SK-N-SH treated with all-trans-retinoic acid at 6 μM for 48 hours (cell line): ENCODE results near the gene BLMH.

Experiments used
- ATAC-seq: fragments of 200-7000 bp; cut with Tn5 transposase; 3 replicates; pipeline ENCODE4 v1.9.1; 2020; ENCODE audit warnings: mild to moderate bottlenecking, moderate library complexity
- ARNTL ChIP-seq: fragments of 450-650 bp; formaldehyde crosslinking; IDR thresholded peaks from 2 replicates; pipeline ENCODE4 v1.5.0; 2020; ENCODE audit warnings: low read depth, mild to moderate bottlenecking, moderate library complexity, borderline replicate concordance
- BACH2 ChIP-seq: fragments of 250-450 bp; sonication (Bioruptor Pico); IDR thresholded peaks from 2 replicates; pipeline ENCODE4 v1.9.0; 2021; ENCODE audit warnings: mild to moderate bottlenecking, borderline replicate concordance
- ESRRG ChIP-seq: fragments of 250-450 bp; sonication (Bioruptor Pico); IDR thresholded peaks from 2 replicates; pipeline ENCODE4 v1.6.1; 2021; ENCODE audit warnings: mild to moderate bottlenecking
- GLIS3 ChIP-seq: fragments of 250-450 bp; sonication (Bioruptor Pico); IDR thresholded peaks from 2 replicates; pipeline ENCODE4 v1.5.0; 2020; ENCODE audit warnings: mild to moderate bottlenecking, moderate library complexity
- ISL1 ChIP-seq: fragments of 250-450 bp; sonication (Bioruptor Pico); IDR thresholded peaks from 2 replicates; pipeline ENCODE4 v2.1.2; 2022; ENCODE audit warnings: mild to moderate bottlenecking, moderate library complexity
- OSR1 ChIP-seq: fragments of 250-450 bp; sonication (Bioruptor Pico); IDR thresholded peaks from 2 replicates; pipeline ENCODE4 v1.8.0; 2022; ENCODE audit warnings: moderate library complexity, mild to moderate bottlenecking, inconsistent platforms
- PPARA ChIP-seq: fragments of 250-450 bp; sonication (Bioruptor Pico); IDR thresholded peaks from 2 replicates; pipeline ENCODE4 v1.5.0; 2020; ENCODE audit warnings: mild to moderate bottlenecking, borderline replicate concordance
- RARB ChIP-seq: fragments of 250-450 bp; sonication (Bioruptor Pico); IDR thresholded peaks from 2 replicates; pipeline ENCODE4 v1.8.0; 2021; ENCODE audit warnings: mild to moderate bottlenecking, moderate library complexity
- SNAI2 ChIP-seq: fragments of 250-450 bp; sonication (Bioruptor Pico); IDR thresholded peaks from 2 replicates; pipeline ENCODE4 v1.5.0; 2020; ENCODE audit warnings: mild to moderate bottlenecking, moderate library complexity
- TOX ChIP-seq: fragments of 250-450 bp; sonication (Bioruptor Pico); IDR thresholded peaks from 2 replicates; pipeline ENCODE4 v1.8.0; 2021; ENCODE audit warnings: mild to moderate bottlenecking, moderate library complexity, borderline replicate concordance
- ZC3H10 ChIP-seq: fragments of 250-450 bp; sonication (Bioruptor Pico); IDR thresholded peaks from 2 replicates; pipeline ENCODE4 v1.5.1; 2021; ENCODE audit warnings: mild to moderate bottlenecking, moderate library complexity
- ZFP3 ChIP-seq: fragments of 250-450 bp; sonication (Bioruptor Pico); IDR thresholded peaks from 2 replicates; pipeline ENCODE4 v1.5.0; 2020; ENCODE audit warnings: mild to moderate bottlenecking, moderate library complexity
- ZFP30 ChIP-seq: fragments of 450-650 bp; formaldehyde crosslinking; IDR thresholded peaks from 2 replicates; pipeline ENCODE4 v1.5.0; 2022; ENCODE audit warnings: mild to moderate bottlenecking, moderate library complexity
- ZNF565 ChIP-seq: fragments of 450-650 bp; formaldehyde crosslinking; conservative IDR thresholded peaks from 2 replicates; pipeline ENCODE4 v1.5.0; 2020; ENCODE audit warnings: low read depth, mild to moderate bottlenecking, moderate library complexity
- ZNF70 ChIP-seq: fragments of 450-650 bp; formaldehyde crosslinking; IDR thresholded peaks from 2 replicates; pipeline ENCODE4 v1.5.0; 2020; ENCODE audit warnings: mild to moderate bottlenecking, moderate library complexity
- ZNF8 ChIP-seq: fragments of 450-650 bp; formaldehyde crosslinking; IDR thresholded peaks from 2 replicates; pipeline ENCODE4 v1.5.0; 2020; ENCODE audit warnings: mild to moderate bottlenecking, moderate library complexity
- TF ChIP-seq, protein P1 (sequence below): fragments of 250-450 bp; sonication (Bioruptor Pico); IDR thresholded peaks from 2 replicates; pipeline ENCODE4 v1.8.0; 2021; ENCODE audit warnings: low read depth, mild to moderate bottlenecking, moderate library complexity, borderline replicate concordance
- TF ChIP-seq, protein P2 (sequence below): fragments of 250-450 bp; sonication (Bioruptor Pico); IDR thresholded peaks from 2 replicates; pipeline ENCODE4 v1.5.1; 2020; ENCODE audit warnings: low read depth, mild to moderate bottlenecking, moderate library complexity
- TF ChIP-seq, protein P3 (sequence below): fragments of 250-450 bp; sonication (Bioruptor Pico); IDR thresholded peaks from 2 replicates; pipeline ENCODE4 v1.5.1; 2021; ENCODE audit warnings: mild to moderate bottlenecking, moderate library complexity
- TF ChIP-seq, protein P4 (sequence below): fragments of 250-450 bp; sonication (Bioruptor Pico); IDR thresholded peaks from 2 replicates; pipeline ENCODE4 v1.5.0; 2020; ENCODE audit warnings: mild to moderate bottlenecking, moderate library complexity

BLMH gene

DNA sequence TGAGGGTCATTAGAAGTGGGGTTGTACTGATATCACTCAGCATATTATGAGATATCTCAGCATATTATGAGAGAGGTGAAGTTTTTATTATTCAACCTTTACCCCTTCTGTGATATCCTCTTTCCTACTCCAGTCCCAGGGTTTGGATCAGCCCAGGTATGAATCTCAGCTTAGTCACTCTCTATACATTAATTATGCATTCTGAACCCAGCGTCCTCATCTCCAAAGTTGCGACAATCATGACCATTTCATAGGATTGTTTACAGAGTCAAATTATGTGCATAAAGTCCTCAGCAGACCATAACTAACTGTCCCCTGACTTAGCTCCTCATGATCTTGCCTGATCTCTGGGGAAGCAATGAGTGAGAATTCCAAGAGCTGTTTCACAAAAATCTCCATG, 20.5 kb upstream of the BLMH start:
- TF ChIP-seq, protein P1, sequence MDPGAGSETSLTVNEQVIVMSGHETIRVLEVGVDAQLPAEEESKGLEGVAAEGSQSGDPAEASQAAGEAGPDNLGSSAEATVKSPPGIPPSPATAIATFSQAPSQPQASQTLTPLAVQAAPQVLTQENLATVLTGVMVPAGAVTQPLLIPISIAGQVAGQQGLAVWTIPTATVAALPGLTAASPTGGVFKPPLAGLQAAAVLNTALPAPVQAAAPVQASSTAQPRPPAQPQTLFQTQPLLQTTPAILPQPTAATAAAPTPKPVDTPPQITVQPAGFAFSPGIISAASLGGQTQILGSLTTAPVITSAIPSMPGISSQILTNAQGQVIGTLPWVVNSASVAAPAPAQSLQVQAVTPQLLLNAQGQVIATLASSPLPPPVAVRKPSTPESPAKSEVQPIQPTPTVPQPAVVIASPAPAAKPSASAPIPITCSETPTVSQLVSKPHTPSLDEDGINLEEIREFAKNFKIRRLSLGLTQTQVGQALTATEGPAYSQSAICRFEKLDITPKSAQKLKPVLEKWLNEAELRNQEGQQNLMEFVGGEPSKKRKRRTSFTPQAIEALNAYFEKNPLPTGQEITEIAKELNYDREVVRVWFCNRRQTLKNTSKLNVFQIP = no peak
- TF ChIP-seq RARB (CRISPR knock-in tag) = no peak
- no peak for TF ChIP-seq ZFP3 (CRISPR knock-in tag)
- TF ChIP-seq ZNF565 (CRISPR knock-in tag) = no peak
- no peak for TF ChIP-seq ZNF8 (CRISPR knock-in tag)
- no peak for TF ChIP-seq ESRRG
- no peak for TF ChIP-seq SNAI2 (CRISPR knock-in tag)
- TF ChIP-seq BACH2 (CRISPR knock-in tag) = no peak
- TF ChIP-seq TOX = no peak
- TF ChIP-seq, protein P2, sequence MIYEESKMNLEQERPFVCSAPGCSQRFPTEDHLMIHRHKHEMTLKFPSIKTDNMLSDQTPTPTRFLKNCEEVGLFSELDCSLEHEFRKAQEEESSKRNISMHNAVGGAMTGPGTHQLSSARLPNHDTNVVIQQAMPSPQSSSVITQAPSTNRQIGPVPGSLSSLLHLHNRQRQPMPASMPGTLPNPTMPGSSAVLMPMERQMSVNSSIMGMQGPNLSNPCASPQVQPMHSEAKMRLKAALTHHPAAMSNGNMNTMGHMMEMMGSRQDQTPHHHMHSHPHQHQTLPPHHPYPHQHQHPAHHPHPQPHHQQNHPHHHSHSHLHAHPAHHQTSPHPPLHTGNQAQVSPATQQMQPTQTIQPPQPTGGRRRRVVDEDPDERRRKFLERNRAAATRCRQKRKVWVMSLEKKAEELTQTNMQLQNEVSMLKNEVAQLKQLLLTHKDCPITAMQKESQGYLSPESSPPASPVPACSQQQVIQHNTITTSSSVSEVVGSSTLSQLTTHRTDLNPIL = no peak
- TF ChIP-seq ZFP30 (CRISPR knock-in tag) = no peak
- TF ChIP-seq ZNF70 = no peak
- TF ChIP-seq PPARA (CRISPR knock-in tag) = no peak
- no peak for TF ChIP-seq ZC3H10
- TF ChIP-seq ARNTL (CRISPR knock-in tag) = no peak
- TF ChIP-seq, protein P3, sequence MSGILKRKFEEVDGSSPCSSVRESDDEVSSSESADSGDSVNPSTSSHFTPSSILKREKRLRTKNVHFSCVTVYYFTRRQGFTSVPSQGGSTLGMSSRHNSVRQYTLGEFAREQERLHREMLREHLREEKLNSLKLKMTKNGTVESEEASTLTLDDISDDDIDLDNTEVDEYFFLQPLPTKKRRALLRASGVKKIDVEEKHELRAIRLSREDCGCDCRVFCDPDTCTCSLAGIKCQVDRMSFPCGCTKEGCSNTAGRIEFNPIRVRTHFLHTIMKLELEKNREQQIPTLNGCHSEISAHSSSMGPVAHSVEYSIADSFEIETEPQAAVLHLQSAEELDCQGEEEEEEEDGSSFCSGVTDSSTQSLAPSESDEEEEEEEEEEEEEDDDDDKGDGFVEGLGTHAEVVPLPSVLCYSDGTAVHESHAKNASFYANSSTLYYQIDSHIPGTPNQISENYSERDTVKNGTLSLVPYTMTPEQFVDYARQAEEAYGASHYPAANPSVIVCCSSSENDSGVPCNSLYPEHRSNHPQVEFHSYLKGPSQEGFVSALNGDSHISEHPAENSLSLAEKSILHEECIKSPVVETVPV (CRISPR knock-in tag) = no peak
- no peak for TF ChIP-seq GLIS3 (CRISPR knock-in tag)
- ATAC-seq = no peak

DNA sequence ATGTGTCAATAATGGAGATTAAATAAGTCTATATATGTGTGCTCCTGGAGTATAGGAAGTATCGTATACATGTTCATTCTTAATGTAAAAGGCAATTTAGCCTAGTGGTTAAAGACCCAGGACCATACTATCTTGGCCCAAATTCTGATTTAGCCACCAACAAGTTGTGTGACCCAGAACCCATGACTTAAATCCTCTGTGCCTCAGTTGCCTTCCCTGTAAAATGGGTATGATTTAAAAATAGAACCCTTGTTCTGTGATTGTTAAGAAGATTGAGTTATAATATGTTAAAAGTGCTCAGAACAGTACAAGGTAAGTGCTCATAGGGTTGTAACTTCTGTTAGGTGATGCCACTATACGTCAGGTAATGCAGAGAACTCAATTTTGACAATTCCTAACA, 18.8 kb upstream of the BLMH start:
- TF ChIP-seq, protein P4, sequence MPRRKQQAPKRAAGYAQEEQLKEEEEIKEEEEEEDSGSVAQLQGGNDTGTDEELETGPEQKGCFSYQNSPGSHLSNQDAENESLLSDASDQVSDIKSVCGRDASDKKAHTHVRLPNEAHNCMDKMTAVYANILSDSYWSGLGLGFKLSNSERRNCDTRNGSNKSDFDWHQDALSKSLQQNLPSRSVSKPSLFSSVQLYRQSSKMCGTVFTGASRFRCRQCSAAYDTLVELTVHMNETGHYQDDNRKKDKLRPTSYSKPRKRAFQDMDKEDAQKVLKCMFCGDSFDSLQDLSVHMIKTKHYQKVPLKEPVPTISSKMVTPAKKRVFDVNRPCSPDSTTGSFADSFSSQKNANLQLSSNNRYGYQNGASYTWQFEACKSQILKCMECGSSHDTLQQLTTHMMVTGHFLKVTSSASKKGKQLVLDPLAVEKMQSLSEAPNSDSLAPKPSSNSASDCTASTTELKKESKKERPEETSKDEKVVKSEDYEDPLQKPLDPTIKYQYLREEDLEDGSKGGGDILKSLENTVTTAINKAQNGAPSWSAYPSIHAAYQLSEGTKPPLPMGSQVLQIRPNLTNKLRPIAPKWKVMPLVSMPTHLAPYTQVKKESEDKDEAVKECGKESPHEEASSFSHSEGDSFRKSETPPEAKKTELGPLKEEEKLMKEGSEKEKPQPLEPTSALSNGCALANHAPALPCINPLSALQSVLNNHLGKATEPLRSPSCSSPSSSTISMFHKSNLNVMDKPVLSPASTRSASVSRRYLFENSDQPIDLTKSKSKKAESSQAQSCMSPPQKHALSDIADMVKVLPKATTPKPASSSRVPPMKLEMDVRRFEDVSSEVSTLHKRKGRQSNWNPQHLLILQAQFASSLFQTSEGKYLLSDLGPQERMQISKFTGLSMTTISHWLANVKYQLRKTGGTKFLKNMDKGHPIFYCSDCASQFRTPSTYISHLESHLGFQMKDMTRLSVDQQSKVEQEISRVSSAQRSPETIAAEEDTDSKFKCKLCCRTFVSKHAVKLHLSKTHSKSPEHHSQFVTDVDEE (CRISPR knock-in tag) = no peak
- TF ChIP-seq TOX = no peak
- TF ChIP-seq ARNTL (CRISPR knock-in tag) = no peak
- no peak for ATAC-seq

DNA sequence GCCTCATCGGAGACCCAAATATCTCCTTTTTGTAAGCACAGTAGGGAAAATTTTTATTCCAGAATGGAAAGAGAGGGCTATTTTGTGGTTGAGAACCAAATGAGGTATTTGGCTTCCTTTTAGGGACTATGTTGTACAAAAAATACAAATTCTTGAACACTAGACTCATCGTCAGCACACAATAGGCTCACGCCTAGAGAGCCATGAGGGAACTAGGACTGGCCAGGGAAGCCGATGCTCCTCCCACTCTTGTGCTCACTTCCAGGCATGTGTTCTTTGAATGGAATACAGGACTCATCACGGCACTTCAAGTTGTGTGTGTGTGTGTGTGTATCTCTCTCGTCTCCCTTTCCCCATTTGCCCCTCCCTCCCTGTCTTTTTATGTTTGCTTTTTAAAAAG, 17.8 kb upstream of the BLMH start:
- TF ChIP-seq RARB (CRISPR knock-in tag) (no peak), PPARA (CRISPR knock-in tag) (no peak), TOX (no peak), ESRRG (no peak), ZFP30 (CRISPR knock-in tag) (no peak)
- TF ChIP-seq, protein P1 = no peak
- ATAC-seq = no peak

DNA sequence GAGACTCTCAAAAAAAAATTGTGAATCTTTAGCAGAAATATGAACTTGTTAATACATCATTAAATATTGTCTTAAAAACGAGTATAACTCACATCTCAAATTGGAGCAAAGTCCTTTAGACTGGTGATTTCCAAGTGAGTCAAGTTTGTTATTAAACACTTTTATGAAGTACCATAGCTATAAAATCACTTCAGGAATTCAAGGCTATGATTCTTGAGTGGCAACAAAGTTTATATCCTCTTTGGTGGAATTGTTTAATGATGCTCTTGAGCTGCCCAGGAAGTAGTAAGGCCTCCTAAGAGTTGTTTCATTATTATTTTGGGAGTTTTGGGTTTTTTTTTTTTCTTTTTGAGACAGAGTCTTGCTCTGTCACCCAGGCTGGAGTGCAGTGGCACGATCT, 16.7 kb upstream of the BLMH start:
- TF ChIP-seq, protein P3 (CRISPR knock-in tag) = no peak
- TF ChIP-seq ZFP3 (CRISPR knock-in tag) = no peak
- no peak for TF ChIP-seq BACH2 (CRISPR knock-in tag)
- TF ChIP-seq OSR1 = no peak
- TF ChIP-seq, protein P1 = no peak
- TF ChIP-seq ISL1 (CRISPR knock-in tag) = no peak
- ATAC-seq = no peak
